GM10847 (cell line): ENCODE measurements around the gene NEURL4.
A peak's percentile ranks its signal among the peaks of the same experiment; 100 is the strongest.

ENCODE experiments used
- POLR2A ChIP-seq: IDR thresholded peaks from 2 replicates; pipeline ENCODE4 v1.6.1; 2011; ENCODE audit not compliant: insufficient read length; ENCODE audit errors: extremely low read depth

NEURL4 gene

GRCh38 chr17:7351665-7352502, 22.7 kb upstream of the NEURL4 start, which contains the start of gene KCTD11:
TSS of gene KCTD11 (plus strand) at chr17:7352162.
- TF ChIP-seq POLR2A, result peak; percentile 38

GRCh38 chr17:7348478-7349242, 19.5 kb upstream of the NEURL4 start:
- no peak for TF ChIP-seq POLR2A

GRCh38 chr17:7347630-7348477, 18.7 kb upstream of the NEURL4 start:
- no peak for TF ChIP-seq POLR2A

GRCh38 chr17:7346761-7347614, 17.9 kb upstream of the NEURL4 start:
- TF ChIP-seq POLR2A, result no peak

GRCh38 chr17:7343250-7343649, 14.1 kb upstream of the NEURL4 start:
- TF ChIP-seq POLR2A, result no peak

- TF ChIP-seq POLR2A, result no peak
Measured at GRCh38 chr17:7341842-7342241, 12.7 kb upstream of the NEURL4 start.

- no peak for TF ChIP-seq POLR2A
Measured at GRCh38 chr17:7340179-7340578, 11.0 kb upstream of the NEURL4 start.

- TF ChIP-seq POLR2A, result peak; percentile 25
Measured at GRCh38 chr17:7336240-7337175, 7.4 kb upstream of the NEURL4 start, which contains the start of gene ACAP1. TSS of gene ACAP1 (plus strand) at chr17:7336529. CDS start at chr17:7336735, 206 bp downstream.

- TF ChIP-seq POLR2A, result no peak
Measured at GRCh38 chr17:7334938-7335538, 5.9 kb upstream of the NEURL4 start.

GRCh38 chr17:7332111-7332510, 3.0 kb upstream of the NEURL4 start:
- TF ChIP-seq POLR2A, result no peak

- no peak for TF ChIP-seq POLR2A
Measured at GRCh38 chr17:7330638-7331015, 1.5 kb upstream of the NEURL4 start.

GRCh38 chr17:7329997-7330637, 982 bp upstream of the NEURL4 start:
- no peak for TF ChIP-seq POLR2A
